ENCODE data around the gene PRF1. TPM values are rescaled to one million over a fixed set of nuclear protein-coding genes. Genes with fewer than 3 reads are reported as not detected.

The PRF1 gene
- total and polyA plus RNA-seq, 12 donors: 0.17 to 4.1 (median 1.6) TPM

DNA sequence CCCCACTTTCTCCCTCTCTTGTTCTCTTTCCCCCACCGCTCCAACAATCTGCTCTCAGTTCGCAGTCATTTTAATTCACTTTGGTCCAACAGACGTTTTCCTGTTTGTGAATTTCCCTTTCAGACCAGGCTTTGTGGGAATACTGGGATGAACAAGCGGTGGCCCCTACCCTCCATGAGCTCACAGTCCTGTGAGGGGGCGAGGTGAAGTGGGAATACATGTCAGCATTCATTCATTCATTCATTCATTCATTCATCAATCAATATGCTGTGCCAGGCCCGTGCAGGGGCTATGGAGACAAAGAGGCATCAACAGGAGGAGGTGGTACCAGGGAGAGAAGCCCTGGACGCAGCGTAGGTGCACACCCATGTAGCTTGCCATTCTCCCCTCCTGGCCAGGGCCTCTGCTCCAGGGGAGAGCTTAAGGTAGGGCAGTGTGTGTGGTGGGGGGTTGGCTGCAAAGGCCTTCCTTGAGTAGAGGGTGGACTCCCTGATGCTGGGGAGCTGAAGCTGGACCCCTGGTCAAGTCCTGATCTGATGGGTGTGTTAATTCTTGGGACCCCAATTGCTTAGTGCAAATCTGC, 16.1 kb downstream of the PRF1 start:
- Histone ChIP-seq H3K27me3 (no peaks in the 10 kb centered on the region), H3K4me1 (replicated peaks in 1 of 2) (no peaks in the 10 kb centered on the region), H3K36me3 (replicated peaks in 1 of 2) (no peaks in the 10 kb centered on the region), H3K27ac (no peak overlapping the region), H3K4me3 (no peak overlapping the region), H3K9me3 (replicated peaks in 1 of 3) (no peaks in the 10 kb centered on the region)
- TF ChIP-seq POLR2A (IDR thresholded peaks at IDR 0.05): no peak
- TF ChIP-seq, protein P1, sequence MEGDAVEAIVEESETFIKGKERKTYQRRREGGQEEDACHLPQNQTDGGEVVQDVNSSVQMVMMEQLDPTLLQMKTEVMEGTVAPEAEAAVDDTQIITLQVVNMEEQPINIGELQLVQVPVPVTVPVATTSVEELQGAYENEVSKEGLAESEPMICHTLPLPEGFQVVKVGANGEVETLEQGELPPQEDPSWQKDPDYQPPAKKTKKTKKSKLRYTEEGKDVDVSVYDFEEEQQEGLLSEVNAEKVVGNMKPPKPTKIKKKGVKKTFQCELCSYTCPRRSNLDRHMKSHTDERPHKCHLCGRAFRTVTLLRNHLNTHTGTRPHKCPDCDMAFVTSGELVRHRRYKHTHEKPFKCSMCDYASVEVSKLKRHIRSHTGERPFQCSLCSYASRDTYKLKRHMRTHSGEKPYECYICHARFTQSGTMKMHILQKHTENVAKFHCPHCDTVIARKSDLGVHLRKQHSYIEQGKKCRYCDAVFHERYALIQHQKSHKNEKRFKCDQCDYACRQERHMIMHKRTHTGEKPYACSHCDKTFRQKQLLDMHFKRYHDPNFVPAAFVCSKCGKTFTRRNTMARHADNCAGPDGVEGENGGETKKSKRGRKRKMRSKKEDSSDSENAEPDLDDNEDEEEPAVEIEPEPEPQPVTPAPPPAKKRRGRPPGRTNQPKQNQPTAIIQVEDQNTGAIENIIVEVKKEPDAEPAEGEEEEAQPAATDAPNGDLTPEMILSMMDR (IDR thresholded peaks at IDR 0.05): no peak
- intact Hi-C loops (cut with DNase I): no loop called here
- 87 to 96% (median 89%) methylated on average over 7 to 8 of the region's 8 CpGs for WGBS, 4 donors
- DNase-seq: peak in 1 of 7 donors; percentile 10

GRCh38 chr10:70585578-70586169, 16.9 kb downstream of the PRF1 start:
- Histone ChIP-seq H3K36me3 (replicated peaks in 1 of 2) (no peaks in the 10 kb centered on the region), H3K27ac (no peak overlapping the region), H3K9me3 (replicated peaks in 1 of 3) (no peaks in the 10 kb centered on the region), H3K4me1 (replicated peaks in 1 of 2) (no peaks in the 10 kb centered on the region), H3K4me3 (no peak overlapping the region), H3K27me3 (no peaks in the 10 kb centered on the region)
- intact Hi-C loops (cut with DNase I): no loop called here
- 73 to 87% (median 82%) methylated on average over 5 to 8 of the region's 8 CpGs for WGBS, 4 donors
- no peak for DNase-seq
- no peak for TF ChIP-seq POLR2A (IDR thresholded peaks at IDR 0.05)
- TF ChIP-seq, protein P1 (IDR thresholded peaks at IDR 0.05): no peak

GRCh38 chr10:70584909-70585544, 17.5 kb downstream of the PRF1 start:
- Histone ChIP-seq H3K27ac (no peak overlapping the region), H3K4me3 (no peak overlapping the region), H3K27me3 (no peaks in the 10 kb centered on the region), H3K4me1 (replicated peaks in 1 of 2) (no peaks in the 10 kb centered on the region), H3K36me3 (replicated peaks in 1 of 2) (no peaks in the 10 kb centered on the region), H3K9me3 (replicated peaks in 1 of 3) (no peaks in the 10 kb centered on the region)
- intact Hi-C loops (cut with DNase I): no loop called here
- 56 to 68% (median 64%) methylated on average over 6 to 7 of the region's 7 CpGs for WGBS, 4 donors
- peak in 1 of 7 donors; percentile 10 for DNase-seq
- TF ChIP-seq, protein P1 (IDR thresholded peaks at IDR 0.05): no peak
- no peak for TF ChIP-seq POLR2A (IDR thresholded peaks at IDR 0.05)

DNA sequence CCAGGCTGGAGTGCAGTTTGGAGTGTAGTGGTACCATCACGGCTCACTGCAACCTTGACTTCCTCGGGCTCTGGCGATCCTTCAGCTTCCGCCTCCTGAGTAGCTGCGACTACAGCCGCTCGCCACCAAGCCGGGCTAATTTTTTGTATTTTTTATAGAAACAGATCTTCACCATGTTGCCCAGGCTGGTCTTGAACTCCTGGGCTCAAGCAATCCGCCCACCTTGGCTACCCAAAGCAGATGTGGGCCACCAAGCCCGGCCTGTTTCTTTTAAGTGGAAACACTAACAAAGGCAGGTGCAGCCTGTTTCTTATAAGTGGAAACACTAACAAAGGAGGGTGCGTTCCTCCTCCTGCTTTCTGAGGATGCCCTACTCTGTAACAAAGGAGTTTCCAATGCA, 18.2 kb downstream of the PRF1 start:
- peak in 1 of 7 donors; percentile 9 for DNase-seq
- intact Hi-C loops (cut with DNase I): no loop called here
- Histone ChIP-seq H3K27me3 (no peaks in the 10 kb centered on the region), H3K4me1 (replicated peaks in 1 of 2) (no peaks in the 10 kb centered on the region), H3K27ac (no peak overlapping the region), H3K36me3 (replicated peaks in 1 of 2) (no peaks in the 10 kb centered on the region), H3K9me3 (replicated peaks in 1 of 3) (no peaks in the 10 kb centered on the region), H3K4me3 (no peak overlapping the region)
- TF ChIP-seq, protein P1 (IDR thresholded peaks at IDR 0.05): no peak
- TF ChIP-seq POLR2A (IDR thresholded peaks at IDR 0.05): no peak
- WGBS, 4 donors: 65 to 77% (median 73%) methylated on average over 11 of the region's 11 CpGs
